Neural cell (in vitro differentiated cells): ENCODE data around the gene CMKLR1. TPM values are rescaled to one million over a fixed set of nuclear protein-coding genes. Genes with fewer than 3 reads are reported as not detected.

Experiments
- H2AFZ ChIP-seq: fragments of 200-600, 300-800 bp; sonication (generic), shearing (Covaris generic); 2 replicates; pipeline ENCODE4 v1.6.0; 2014; ENCODE audit warnings: low read depth, mild to moderate bottlenecking, antibody characterized with exemption, low read length, moderate library complexity
- H3F3A ChIP-seq: fragments of 200-600 bp; shearing (Covaris generic); 2 replicates; pipeline ENCODE4 v1.6.1; 2016; ENCODE audit warnings: mild to moderate bottlenecking, moderate library complexity, mixed read lengths, antibody characterized with exemption, low read length; ENCODE audit not compliant: insufficient read depth, poor library complexity, severe bottlenecking
- H3K27ac ChIP-seq: fragments of 200-600, 300-800 bp; sonication (generic), shearing (Covaris generic); 2 replicates; pipeline ENCODE4 v1.5.1; 2014; ENCODE audit warnings: mild to moderate bottlenecking, low read length, moderate library complexity
- H3K27me3 ChIP-seq: fragments of 300-800, 200-600 bp; sonication (generic), shearing (Covaris generic); 2 replicates; pipeline ENCODE4 v1.6.0; 2014; ENCODE audit warnings: mild to moderate bottlenecking, low read depth, low read length, moderate library complexity; ENCODE audit not compliant: insufficient read depth
- H3K36me3 ChIP-seq: fragments of 300-800, 200-600 bp; sonication (generic), shearing (Covaris generic); 2 replicates; pipeline ENCODE4 v1.5.1; 2014; ENCODE audit warnings: mild to moderate bottlenecking, antibody characterized with exemption, low read length, moderate library complexity; ENCODE audit not compliant: insufficient read depth
- H3K4me2 ChIP-seq: fragments of 300-800, 200-600 bp; sonication (generic), shearing (Covaris generic); 2 replicates; pipeline ENCODE4 v1.6.0; 2014; ENCODE audit warnings: mild to moderate bottlenecking, low read length
- H3K4me3 ChIP-seq: fragments of 300-800, 200-600 bp; sonication (generic), shearing (Covaris generic); 2 replicates; pipeline ENCODE4 v1.5.1; 2014; ENCODE audit warnings: mild to moderate bottlenecking, low read length, moderate library complexity
- H3K79me2 ChIP-seq: fragments of 200-600 bp; shearing (Covaris generic); replicated peaks from 2 replicates; pipeline ENCODE4 v1.6.0; 2014; ENCODE audit warnings: mild to moderate bottlenecking, low read length, moderate library complexity; ENCODE audit not compliant: insufficient read depth
- H3K9ac ChIP-seq: fragments of 300-800, 200-600 bp; sonication (generic), shearing (Covaris generic); 2 replicates; pipeline ENCODE4 v1.6.1; 2016; ENCODE audit warnings: mild to moderate bottlenecking, low read length, mixed read lengths
- H3K9me2 ChIP-seq: fragments of 200-600 bp; shearing (Covaris generic); 2 replicates; pipeline ENCODE4 v1.6.1; 2016; ENCODE audit warnings: mild to moderate bottlenecking, low read length, mixed read lengths; ENCODE audit not compliant: insufficient read depth
- H3K9me3 ChIP-seq: fragments of 200-600, 300-800 bp; sonication (generic), shearing (Covaris generic); 2 replicates; pipeline ENCODE4 v1.6.1; 2016; ENCODE audit warnings: mild to moderate bottlenecking, mixed run types, low read length, moderate library complexity, mixed read lengths
- H4K20me1 ChIP-seq: fragments of 200-600 bp; shearing (Covaris generic); 2 replicates; pipeline ENCODE4 v1.6.1; 2016; ENCODE audit warnings: mild to moderate bottlenecking, mixed run types; ENCODE audit not compliant: insufficient read depth
- EP300 ChIP-seq: fragments of 450-650 bp; conservative IDR thresholded peaks from 2 replicates; pipeline ENCODE4 v1.6.1; 2014; ENCODE audit warnings: antibody characterized with exemption, mild to moderate bottlenecking, moderate library complexity; ENCODE audit not compliant: poor library complexity, severe bottlenecking
- EZH2 ChIP-seq: fragments of 200-600, 300-800 bp; shearing (Covaris generic), sonication (generic); IDR thresholded peaks from 2 replicates; pipeline ENCODE4 v1.6.1; 2014; ENCODE audit warnings: antibody characterized with exemption, low read length, borderline replicate concordance, mild to moderate bottlenecking; ENCODE audit not compliant: insufficient read depth, poor library complexity, severe bottlenecking
- MXI1 ChIP-seq: fragments of 450-650 bp; conservative IDR thresholded peaks from 2 replicates; pipeline ENCODE4 v1.6.1; 2014; ENCODE audit warnings: antibody characterized with exemption, mild to moderate bottlenecking; ENCODE audit not compliant: poor library complexity, severe bottlenecking
- POLR2AphosphoS5 ChIP-seq: IDR thresholded peaks from 2 replicates; pipeline ENCODE4 v1.6.1; 2012
- RAD21 ChIP-seq: fragments of 450-650 bp; conservative IDR thresholded peaks from 2 replicates; pipeline ENCODE4 v1.6.1; 2014; ENCODE audit warnings: antibody characterized with exemption, mild to moderate bottlenecking, moderate library complexity
- SMC3 ChIP-seq: fragments of 450-650 bp; conservative IDR thresholded peaks from 2 replicates; pipeline ENCODE4 v1.6.1; 2014; ENCODE audit warnings: antibody characterized with exemption, mild to moderate bottlenecking, moderate library complexity; ENCODE audit not compliant: poor library complexity
- TAF1 ChIP-seq: IDR thresholded peaks from 2 replicates; pipeline ENCODE4 v1.6.1; 2012; ENCODE audit warnings: low read depth
- polyA plus RNA-seq: library from polyadenylated mRNA; depleted of rRNA; stranded (reverse); fragments of >200 nt; gene quantifications from 2 replicates; pipeline ENCODE4 v1.2.3, GENCODE V29; 2014
- TF ChIP-seq, protein P1 (sequence below): IDR thresholded peaks from 2 replicates; pipeline ENCODE4 v1.6.1; 2012; ENCODE audit warnings: borderline replicate concordance
- TF ChIP-seq, protein P2 (sequence below): fragments of 450-650 bp; IDR thresholded peaks from 2 replicates; pipeline ENCODE4 v1.5.1; 2014; ENCODE audit warnings: antibody characterized with exemption, mild to moderate bottlenecking, moderate library complexity; ENCODE audit not compliant: poor library complexity, severe bottlenecking

Gene CMKLR1
- polyA plus RNA-seq, 1 donor from 2014 or later = 0.06 TPM

DNA sequence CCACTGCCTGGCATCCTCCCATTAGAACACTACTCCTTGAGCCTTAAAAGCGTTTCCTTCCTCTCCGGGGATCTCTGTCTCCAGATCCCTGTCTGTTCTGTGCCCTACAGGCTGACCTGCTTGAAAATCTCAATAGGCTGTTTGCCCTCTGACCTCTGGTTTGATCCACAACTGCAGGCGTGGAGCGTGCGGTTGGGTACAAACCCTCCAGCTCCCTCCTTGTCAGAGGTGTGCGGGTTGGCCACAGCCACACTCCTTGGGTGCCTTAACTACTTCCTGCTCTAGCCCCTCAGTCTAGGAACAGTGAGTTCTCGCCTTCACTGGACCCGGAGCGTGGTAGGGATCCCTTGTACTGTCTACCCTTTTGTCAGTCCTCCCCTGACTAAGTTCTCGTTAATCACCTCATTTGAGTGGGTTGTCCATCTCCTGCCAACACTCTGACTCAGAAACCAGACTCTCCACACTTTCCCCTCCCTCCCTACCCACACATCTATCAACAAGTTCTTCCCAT, 33.1 kb downstream of the CMKLR1 start:
- Histone ChIP-seq H3K9me2 (no peaks in the 10 kb centered on the region), H3K36me3 (no peaks in the 10 kb centered on the region), H3K27ac (no peak overlapping the region), H3K9ac (no peak overlapping the region), H2AFZ (no peak overlapping the region), H3K9me3 (no peaks in the 10 kb centered on the region), H3F3A (no peaks in the 10 kb centered on the region), H3K4me2 (no peak overlapping the region), H4K20me1 (no peaks in the 10 kb centered on the region), H3K4me3 (no peak overlapping the region), H3K79me2 (no peaks in the 10 kb centered on the region), H3K27me3 (no peaks in the 10 kb centered on the region)
- TF ChIP-seq RAD21 = no peak
- TF ChIP-seq, protein P1, sequence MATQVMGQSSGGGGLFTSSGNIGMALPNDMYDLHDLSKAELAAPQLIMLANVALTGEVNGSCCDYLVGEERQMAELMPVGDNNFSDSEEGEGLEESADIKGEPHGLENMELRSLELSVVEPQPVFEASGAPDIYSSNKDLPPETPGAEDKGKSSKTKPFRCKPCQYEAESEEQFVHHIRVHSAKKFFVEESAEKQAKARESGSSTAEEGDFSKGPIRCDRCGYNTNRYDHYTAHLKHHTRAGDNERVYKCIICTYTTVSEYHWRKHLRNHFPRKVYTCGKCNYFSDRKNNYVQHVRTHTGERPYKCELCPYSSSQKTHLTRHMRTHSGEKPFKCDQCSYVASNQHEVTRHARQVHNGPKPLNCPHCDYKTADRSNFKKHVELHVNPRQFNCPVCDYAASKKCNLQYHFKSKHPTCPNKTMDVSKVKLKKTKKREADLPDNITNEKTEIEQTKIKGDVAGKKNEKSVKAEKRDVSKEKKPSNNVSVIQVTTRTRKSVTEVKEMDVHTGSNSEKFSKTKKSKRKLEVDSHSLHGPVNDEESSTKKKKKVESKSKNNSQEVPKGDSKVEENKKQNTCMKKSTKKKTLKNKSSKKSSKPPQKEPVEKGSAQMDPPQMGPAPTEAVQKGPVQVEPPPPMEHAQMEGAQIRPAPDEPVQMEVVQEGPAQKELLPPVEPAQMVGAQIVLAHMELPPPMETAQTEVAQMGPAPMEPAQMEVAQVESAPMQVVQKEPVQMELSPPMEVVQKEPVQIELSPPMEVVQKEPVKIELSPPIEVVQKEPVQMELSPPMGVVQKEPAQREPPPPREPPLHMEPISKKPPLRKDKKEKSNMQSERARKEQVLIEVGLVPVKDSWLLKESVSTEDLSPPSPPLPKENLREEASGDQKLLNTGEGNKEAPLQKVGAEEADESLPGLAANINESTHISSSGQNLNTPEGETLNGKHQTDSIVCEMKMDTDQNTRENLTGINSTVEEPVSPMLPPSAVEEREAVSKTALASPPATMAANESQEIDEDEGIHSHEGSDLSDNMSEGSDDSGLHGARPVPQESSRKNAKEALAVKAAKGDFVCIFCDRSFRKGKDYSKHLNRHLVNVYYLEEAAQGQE = no peak
- TF ChIP-seq, protein P2, sequence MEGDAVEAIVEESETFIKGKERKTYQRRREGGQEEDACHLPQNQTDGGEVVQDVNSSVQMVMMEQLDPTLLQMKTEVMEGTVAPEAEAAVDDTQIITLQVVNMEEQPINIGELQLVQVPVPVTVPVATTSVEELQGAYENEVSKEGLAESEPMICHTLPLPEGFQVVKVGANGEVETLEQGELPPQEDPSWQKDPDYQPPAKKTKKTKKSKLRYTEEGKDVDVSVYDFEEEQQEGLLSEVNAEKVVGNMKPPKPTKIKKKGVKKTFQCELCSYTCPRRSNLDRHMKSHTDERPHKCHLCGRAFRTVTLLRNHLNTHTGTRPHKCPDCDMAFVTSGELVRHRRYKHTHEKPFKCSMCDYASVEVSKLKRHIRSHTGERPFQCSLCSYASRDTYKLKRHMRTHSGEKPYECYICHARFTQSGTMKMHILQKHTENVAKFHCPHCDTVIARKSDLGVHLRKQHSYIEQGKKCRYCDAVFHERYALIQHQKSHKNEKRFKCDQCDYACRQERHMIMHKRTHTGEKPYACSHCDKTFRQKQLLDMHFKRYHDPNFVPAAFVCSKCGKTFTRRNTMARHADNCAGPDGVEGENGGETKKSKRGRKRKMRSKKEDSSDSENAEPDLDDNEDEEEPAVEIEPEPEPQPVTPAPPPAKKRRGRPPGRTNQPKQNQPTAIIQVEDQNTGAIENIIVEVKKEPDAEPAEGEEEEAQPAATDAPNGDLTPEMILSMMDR = no peak
- TF ChIP-seq POLR2AphosphoS5 = no peak
- no peak for TF ChIP-seq SMC3
- TF ChIP-seq EP300 = no peak
- TF ChIP-seq MXI1 = no peak
- no peak for TF ChIP-seq EZH2
- no peak for TF ChIP-seq TAF1

DNA sequence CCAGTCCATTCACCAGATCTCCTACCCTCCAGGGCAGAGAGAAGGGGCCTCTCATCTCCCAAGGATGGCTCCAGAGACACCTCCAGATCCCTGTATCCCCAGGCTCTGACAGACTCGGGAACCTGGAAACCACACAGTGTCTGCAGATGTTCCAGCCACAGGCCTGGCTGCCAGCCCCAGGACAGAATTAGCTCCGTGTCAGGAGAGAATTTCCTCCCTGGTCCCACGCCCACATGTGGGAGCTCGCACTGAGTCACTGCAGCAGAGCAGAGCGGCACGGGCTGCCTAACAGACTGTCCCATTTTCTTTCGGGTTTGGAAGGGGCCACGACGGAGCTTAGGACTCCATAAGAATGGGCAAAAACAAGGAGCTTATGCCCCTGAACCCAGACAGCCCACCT, 33.6 kb downstream of the CMKLR1 start:
- Histone ChIP-seq H3K4me2 (no peak overlapping the region), H3K4me3 (no peak overlapping the region)

More for the DNA sequence above, 33.6 kb downstream of the CMKLR1 start:
- Histone ChIP-seq H3F3A (no peaks in the 10 kb centered on the region), H3K9me2 (no peaks in the 10 kb centered on the region), H3K36me3 (no peaks in the 10 kb centered on the region), H4K20me1 (no peaks in the 10 kb centered on the region), H3K27me3 (no peaks in the 10 kb centered on the region), H2AFZ (no peak overlapping the region), H3K9ac (no peak overlapping the region), H3K27ac (no peak overlapping the region), H3K9me3 (no peaks in the 10 kb centered on the region), H3K79me2 (no peaks in the 10 kb centered on the region)
- TF ChIP-seq, protein P2 = no peak
- no peak for TF ChIP-seq EP300
